KBM-7 (cell line): ENCODE results near the gene ATP11B.

Experiments used
- DNase-seq: peaks from one replicate; pipeline ENCODE4 v3.0.0-alpha.2; 2015
- in situ Hi-C: fragments of 300-500 bp; cut with MboI; formaldehyde crosslinking; loops from 2 replicates; pipeline ENCODE4 v1.14.3; 2020; ENCODE audit warnings: low sequenced_read_pairs, low pct_unique_long_range_greater_than_20kb, mixed read lengths

Gene ATP11B

GRCh38 chr3:182895513-182896112 is 102.3 kb downstream of the ATP11B start:
- DNase-seq = no peak
- in situ Hi-C loops = no loop called here

- DNase-seq = no peak
- in situ Hi-C loops = no loop called here
Measured at GRCh38 chr3:182896553-182896952, 103.2 kb downstream of the ATP11B start.

GRCh38 chr3:182902236-182902635 is 108.9 kb downstream of the ATP11B start:
- in situ Hi-C loops = no loop called here
- no peak for DNase-seq

DNA sequence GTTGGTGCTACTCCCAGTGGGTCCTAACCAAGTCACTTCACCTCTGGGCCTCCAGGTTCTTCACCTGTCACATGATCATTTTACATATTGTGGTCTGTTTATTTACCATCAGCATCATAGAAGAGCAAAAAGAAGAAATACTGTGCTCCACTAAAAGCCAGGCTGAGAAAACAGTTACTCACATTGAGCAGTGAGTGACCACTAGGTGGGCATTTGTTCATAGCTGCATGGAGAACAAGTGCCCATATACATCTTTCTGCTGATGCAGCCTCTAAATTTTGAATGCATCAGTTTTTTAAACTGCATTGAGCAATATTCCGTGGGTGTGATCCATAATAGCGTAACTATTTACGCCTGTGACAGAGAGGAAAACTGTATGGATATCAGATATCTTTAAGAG is 110.9 kb downstream of the ATP11B start:
- in situ Hi-C loops = no loop called here
- DNase-seq = no peak

GRCh38 chr3:182905623-182906022 is 112.3 kb downstream of the ATP11B start:
- in situ Hi-C loops = no loop called here
- no peak for DNase-seq

DNA sequence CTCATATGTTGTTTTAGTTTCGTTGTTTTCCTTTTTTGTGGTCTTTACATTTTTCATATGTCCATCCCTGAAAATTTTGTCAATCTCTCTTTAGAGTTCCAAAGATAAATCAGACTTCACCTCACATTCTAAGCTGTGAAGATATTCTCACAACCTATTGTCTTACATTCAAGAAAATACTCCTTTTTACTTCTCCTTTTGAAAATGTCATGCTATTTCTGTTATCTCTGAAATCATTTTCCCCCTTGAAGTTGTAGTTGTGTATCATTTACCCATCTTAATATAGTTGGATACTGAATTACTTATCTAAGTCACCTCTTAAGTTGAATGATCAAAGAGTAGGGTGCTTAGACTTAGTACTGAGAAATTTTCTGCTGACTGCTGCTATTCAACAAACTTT is 112.7 kb downstream of the ATP11B start:
- no peak for DNase-seq
- in situ Hi-C loops = no loop called here

- in situ Hi-C loops = no loop called here
Measured at GRCh38 chr3:182908471-182908870, 115.2 kb downstream of the ATP11B start.

DNA sequence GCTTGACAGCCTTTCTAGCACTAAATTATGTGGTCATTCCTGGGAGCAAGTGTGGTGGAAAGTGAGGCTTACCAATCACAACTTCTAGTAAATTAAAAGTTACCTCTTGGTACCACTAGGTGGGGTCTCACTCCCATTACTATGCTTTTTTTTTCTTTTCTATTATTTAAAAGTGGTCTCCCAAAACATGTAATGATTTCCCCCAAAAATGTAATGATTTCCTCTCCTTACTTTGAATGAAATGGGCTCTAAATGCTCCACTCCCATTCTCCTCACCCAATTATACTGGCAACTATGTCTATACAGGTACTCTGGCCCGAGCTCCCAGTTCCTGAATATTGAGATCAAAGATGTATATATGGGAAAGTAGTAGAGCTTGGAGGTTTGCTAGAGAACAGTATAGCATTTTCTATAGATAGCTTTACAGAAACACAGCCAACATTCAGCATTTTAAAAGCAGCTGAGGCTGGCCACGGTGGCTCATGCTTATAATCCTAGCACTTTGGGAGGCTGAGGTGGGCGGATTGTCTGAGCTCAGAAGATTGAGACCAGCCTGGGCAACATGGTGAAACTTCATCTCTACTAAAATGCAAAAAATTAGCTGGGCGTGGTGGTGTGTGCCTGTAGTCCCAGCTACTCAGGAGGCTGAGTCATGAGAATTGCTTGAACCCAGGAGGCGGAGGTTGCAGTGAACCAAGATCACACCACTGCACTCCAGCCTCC is 116.2 kb downstream of the ATP11B start:
- peak; percentile 37 for DNase-seq
- in situ Hi-C loops = no loop called here

More at GRCh38 chr3:182908471-182908870, 115.2 kb downstream of the ATP11B start:
- DNase-seq = no peak

DNA sequence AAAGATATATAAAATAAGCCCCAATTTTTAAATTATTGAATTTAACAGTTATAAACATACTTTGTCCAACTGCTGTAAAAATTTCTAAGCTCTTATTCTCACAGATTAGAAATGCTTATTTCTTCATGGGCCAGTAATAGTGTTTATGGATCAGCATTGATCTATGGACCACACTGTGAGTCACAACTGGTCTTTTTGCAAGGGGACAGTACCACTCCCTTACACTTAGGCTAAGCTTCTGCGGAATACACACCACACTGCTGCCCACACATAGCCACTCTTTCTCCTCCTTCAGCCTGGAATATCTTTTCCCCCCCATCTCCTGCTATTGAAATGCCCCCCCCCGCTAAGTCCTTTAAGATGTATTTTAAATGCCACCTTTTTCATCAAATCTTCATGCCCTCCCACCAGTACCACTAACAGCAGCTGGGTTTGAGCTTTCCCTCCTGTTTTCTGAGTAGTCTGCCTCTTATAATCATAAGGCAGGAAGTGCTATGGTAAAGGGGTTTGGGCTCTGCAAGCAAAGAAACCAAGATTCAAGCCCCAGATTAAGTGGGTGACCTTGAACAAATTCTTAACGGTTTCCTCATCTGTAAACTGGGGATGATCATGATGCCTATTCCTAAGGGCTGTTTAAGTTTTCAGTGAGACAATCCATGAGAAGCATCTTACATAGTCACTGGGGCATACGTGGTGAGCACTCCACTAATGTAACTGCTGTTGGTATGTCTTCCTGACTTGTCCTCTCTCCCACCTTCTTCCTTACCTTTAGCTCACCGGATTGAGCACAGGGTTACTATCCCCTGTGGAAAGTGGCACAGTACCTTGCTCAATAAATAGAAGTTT is 117.9 kb downstream of the ATP11B start:
- no peak for DNase-seq
- in situ Hi-C loops = no loop called here

DNA sequence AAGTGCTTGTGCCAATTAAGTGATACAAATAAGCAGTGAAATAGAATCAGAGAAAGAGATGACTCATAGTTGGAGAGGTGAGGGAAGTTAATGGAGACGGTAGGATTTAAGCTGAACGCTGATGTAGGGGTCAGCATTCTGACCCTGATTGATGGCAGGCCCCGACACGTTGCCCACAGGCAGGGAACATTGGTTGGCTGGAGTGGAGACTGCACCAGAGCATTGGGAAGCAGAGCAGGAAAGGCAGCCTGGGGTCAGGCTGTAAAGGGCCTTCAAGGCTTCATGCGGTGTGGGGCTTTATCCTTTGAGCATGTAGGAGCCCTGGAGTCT is 118.4 kb downstream of the ATP11B start:
- in situ Hi-C loops = no loop called here

DNA sequence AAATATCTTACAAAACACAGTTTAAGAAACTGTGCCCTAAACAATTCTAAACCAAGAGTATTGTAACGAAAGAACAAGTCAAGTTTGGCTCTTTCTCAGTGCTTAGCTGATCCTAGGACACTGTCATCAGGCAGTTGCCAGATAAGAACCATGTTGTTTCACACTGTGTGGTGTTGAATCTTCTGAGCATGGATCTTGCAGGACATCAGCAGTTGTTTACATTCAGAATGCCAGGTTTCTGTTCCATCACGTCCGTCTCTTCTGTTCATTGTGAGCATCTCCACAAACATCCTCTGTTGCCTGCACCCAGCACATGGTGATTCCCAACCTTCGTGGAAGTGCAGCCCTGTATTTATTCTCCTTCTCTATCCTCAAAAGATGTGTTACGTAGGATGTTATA is 119.2 kb downstream of the ATP11B start:
- DNase-seq = no peak
- in situ Hi-C loops = no loop called here

More for the DNA sequence above, 118.4 kb downstream of the ATP11B start:
- DNase-seq = no peak

DNA sequence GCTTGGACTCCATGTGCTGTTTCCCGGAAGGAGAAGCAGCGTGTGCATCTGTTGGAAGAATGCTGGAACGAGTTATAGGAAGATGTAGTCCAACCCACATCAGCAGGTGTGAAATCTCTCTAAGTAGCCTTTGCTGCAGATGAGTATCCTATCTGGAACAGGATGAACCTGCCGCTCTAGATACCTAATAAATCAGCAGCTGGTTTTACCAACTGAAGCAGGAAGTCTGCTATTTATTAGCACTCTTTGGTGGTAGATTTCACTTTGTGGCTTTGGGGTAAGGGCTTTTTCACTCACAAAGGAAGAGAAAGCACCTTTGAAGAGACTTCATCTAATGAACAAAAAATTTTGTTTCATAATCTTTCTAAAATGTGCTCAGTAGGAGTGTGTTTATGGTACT is 120.6 kb downstream of the ATP11B start:
- in situ Hi-C loops = no loop called here
- DNase-seq = no peak

GRCh38 chr3:182914341-182914740 is 121.0 kb downstream of the ATP11B start:
- no peak for DNase-seq
- in situ Hi-C loops = no loop called here

DNA sequence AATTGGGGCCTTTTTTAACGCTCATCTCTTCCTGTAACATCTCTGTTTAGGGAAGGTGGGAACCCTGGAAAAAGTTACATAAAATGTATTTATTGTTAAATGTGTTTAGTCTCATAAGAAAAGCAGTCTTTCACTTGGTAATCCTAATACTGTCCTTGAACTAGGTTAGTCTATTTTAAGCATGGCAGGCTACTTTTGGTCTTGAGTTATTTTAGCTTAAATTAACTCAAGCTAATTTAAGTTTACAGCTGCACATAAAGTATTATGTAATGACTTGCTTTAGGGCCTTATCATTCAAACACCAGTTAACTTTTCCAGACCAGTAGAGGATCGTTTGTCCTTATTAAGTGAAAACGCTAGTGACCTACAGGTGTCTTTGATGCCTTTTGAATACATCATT is 123.8 kb downstream of the ATP11B start:
- no peak for DNase-seq
- in situ Hi-C loops = no loop called here

- DNase-seq = no peak
- in situ Hi-C loops = no loop called here
Measured at GRCh38 chr3:182919866-182920357, 126.6 kb downstream of the ATP11B start.

- in situ Hi-C loops = no loop called here
- no peak for DNase-seq
Measured at GRCh38 chr3:182920515-182921084, 127.3 kb downstream of the ATP11B start.

- DNase-seq = no peak
- in situ Hi-C loops = no loop called here
Measured at GRCh38 chr3:182921665-182922355, 128.5 kb downstream of the ATP11B start.

DNA sequence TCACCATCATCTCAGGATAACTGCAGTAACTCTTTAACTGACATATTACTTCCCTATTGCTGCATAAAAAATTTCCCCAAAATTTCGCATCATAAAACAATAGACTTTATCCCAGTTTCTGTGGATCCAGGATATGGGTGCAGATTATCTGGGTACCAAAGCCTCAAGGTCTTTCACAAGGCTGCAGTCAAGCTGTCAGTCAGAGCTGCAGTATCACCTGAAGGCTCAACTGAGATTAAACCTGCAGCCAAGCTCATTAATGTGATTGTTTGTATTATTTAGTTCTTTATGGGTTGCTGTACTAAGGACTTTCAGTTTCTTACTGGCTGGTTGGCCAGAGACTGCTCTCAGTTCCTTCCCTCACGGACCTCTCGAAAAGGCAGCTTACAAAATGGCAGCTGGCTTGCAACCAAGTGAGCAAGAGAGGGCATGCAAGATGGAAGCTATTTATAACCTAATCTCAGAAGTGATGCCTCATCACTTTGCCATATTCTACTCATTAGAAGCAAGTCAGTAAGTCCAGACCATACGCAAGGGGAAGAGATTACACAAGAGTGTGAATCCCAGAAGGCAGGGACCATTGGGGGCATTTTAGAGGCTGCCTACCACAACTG is 132.1 kb downstream of the ATP11B start:
- in situ Hi-C loops = no loop called here
- no peak for DNase-seq

GRCh38 chr3:182925944-182926337 is 132.6 kb downstream of the ATP11B start:
- no peak for DNase-seq
- in situ Hi-C loops = no loop called here
